SKM-1 treated with dmso at 0.1 percent for 144 hours (cell line): ENCODE results near the gene PKD1.

Source experiments
- DNase-seq: peaks from one replicate; lab custom pipeline; 2025; ENCODE audit not compliant: unreplicated experiment; lab: John Stamatoyannopoulos, UW

The PKD1 gene

DNA sequence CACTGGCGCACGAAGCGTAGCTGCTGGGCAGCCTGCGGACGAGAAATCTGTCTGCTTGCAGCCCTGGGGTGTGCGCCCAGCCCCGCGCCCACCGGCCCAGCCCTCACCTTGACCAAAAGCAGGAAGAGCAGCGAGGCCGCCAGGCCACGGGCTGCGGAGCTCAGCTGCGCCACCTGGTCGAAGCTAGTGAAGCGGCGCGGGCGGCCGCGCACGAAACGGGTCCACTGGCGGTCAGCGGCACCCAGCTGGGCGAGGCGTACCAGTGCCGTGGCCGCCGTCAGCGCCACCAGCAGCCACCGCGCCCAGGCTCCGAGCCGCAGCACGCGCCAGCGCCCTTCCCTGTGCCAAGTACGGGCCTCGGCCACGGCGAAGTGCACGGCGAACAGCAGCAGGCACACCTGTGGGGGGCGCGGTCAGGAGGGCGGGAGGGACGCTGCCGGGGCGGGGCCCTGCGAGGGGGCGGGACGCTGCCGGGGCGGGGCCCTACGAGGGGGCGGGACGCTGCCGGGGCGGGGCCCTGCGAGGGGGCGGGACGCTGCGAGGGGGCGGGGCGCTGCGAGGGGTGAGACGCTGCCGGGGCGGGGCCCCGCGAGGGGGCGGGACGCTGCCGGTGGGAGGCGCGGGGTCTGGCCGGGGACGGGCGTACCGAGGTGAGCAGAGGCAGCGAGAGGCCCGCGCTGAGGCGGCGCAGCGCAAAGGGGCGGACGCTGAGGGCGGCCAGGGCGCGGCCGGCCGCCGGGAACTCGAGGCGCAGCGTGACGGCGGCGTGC, 44.7 kb downstream of the PKD1 start:
- no peak for DNase-seq

DNA sequence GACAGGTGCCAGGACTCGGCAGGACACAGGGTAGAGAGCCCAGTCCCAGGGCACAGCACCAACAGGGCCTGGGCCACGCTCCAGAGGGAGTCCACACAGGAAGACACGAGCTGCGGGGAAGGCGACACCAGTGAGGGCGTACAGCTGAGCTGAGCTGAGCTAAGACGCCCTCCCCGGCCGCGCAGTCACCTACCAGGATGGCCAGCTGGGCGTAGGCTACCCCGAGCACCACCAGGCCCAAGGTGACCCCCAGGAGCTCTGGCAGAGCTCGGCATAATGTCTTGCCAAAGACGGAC, 45.3 kb downstream of the PKD1 start:
- no peak for DNase-seq

DNA sequence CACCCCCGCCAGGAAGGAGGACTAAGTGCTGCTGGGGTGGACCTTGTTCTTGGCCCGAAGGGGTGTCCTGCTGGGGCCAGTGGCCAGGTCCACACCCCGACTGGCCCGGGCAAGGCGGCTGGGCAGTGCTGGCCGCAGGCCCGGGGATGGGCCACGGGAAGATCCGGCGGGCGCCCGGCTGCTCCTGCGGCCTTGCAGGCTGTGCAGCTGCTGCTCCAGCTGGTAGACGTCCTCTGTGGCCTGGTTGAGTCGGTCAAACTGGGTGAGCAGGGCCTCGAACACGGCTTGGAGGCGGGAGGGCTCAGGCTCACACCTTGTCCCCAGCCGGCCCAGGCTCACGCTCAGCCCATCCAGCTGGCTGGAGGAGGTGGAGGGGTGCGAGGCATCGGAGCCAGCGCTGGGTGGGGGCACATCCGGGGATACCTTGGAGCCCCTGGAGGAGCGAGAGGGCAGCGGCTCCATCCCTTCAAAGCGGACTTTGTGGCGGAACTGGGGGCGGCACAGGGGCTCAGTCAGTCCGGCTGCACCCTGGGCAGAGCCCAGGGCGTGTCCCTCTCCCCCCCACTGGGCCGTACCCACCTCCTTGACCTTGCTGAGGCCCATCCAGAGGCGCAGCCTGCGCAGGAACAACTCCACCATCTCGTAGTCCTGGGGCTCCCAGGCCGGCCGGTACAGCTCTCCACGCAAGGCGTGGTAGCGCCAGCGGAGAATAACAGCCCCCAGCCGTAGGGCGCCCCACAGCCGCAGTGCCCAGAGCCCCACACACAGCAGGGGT, 45.8 kb downstream of the PKD1 start:
- DNase-seq = no peak

DNA sequence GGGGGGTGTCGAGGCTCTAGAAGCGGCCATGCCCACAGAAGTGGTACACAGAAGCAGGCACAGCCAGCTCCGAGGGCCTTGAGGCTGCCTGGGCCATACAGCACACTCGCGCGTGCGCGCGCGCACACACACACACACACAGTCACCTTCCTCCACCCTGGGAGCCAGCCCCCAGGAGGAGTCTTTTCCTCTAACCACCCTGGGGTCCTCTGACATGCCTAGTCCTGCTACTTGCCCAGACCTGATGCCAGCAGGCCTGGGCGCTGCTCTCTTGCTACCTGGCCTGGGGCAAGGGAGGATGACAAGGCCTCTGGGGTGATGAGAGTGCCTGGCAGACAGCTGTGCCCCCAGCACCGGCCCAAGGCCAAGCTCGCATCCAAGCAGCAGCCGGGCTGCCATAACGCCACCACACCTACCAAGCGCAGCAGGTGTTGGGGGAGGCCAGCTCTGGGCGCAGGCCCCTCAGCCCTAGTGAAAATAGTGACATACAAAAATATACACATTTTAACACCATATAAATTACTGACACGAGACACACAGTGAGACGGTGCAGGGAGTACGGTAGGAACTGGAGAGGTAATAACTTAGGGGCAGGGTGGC, 46.8 kb downstream of the PKD1 start:
- DNase-seq = no peak

DNA sequence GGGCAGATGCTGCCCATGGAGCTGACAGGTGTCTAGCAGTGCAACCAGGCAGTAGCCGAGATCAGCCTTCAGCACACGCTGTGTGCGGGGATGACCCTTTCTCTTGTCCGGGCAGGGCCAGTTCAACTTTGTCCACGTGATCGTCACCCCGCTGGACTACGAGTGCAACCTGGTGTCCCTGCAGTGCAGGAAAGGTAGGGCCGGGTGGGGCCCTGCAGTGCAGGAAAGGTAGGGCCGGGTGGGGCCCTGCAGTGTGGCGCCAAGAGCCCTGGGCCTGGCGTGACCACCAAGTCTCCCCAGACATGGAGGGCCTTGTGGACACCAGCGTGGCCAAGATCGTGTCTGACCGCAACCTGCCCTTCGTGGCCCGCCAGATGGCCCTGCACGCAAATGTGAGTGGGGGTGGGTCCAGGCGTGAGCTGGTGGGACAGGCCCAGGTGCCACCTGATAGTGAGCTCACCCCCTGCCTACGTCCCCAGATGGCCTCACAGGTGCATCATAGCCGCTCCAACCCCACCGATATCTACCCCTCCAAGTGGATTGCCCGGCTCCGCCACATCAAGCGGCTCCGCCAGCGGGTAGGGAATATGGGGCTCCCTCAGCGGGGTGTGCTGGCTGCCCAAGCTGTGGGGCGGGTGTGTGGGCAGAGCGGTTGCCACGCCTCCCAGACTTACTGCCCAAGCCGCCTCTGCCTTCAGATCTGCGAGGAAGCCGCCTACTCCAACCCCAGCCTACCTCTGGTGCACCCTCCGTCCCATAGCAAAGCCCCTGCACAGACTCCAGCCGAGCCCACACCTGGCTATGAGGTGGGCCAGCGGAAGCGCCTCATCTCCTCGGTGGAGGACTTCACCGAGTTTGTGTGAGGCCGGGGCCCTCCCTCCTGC, 47.7 kb downstream of the PKD1 start:
- no peak for DNase-seq

DNA sequence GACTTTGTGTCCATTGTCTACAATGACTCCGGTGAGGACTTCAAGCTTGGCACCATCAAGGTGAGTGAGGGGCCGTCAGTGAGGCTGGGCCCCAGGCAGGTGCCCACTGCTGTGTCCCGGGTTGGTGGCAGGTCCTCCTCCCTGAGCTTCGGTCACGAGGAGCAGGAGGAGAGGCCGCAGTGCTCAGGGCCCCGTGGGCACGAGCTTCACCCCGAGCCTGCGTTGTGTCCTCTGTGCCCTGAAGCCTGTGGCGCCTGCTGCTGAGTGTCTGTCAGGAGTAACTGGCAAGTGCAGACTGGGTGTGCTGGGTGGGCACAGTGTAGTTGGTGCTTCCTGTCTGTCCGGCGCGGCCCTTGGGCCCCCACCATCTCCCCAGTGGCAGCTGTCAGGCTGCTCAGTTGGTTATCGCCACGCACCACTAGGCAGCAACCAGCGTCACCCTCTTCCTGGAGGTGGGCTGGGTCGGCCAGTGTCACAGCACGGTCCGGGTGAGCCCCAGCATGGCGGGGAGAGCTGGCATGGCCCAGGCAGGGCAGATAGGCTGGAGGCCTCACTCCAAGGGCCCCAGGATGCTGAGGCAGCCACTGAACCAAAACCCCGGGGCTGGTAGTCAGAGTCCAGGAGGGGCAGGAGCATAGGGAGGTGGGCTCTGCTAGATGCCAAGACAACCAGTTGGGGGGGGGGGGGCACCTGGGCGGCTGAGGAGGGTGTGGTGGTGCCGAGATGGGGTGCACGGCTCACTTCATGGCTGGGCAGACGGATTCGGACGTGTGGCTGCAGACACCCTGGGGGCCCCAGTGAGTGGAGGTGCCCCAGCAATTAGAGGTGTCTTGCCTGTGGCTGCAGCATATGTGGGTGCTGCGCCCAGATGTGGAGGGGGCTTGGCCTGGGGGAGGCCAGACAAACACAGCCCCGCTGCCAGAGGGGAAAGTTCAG, 48.6 kb downstream of the PKD1 start:
- no peak for DNase-seq

DNA sequence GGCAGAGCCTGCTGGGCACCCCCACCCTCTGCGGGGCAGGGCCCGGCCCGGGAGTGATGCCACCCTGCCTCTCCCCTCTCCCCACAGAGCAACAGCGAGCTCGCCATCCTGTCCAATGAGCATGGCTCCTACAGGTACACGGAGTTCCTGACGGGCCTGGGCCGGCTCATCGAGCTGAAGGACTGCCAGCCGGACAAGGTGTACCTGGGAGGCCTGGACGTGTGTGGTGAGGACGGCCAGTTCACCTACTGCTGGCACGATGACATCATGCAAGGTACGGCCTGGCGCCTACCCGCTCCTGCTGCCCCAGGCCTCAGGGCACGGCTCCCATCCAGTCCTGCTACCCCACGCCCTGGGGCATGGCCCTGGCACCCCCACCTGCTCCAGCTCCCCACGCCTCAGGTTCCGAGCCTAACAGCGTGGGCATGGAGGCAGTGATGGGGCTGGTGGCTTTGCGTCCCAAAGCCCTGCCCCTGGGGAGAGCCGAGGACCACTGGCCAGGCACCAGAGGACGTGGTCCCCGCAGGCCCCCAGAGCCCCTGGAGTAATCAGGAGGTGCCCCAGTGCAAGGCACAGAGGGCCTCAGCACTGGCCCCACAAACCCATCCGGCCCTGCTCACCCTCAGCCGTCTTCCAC, 49.5 kb downstream of the PKD1 start:
- DNase-seq = no peak

DNA sequence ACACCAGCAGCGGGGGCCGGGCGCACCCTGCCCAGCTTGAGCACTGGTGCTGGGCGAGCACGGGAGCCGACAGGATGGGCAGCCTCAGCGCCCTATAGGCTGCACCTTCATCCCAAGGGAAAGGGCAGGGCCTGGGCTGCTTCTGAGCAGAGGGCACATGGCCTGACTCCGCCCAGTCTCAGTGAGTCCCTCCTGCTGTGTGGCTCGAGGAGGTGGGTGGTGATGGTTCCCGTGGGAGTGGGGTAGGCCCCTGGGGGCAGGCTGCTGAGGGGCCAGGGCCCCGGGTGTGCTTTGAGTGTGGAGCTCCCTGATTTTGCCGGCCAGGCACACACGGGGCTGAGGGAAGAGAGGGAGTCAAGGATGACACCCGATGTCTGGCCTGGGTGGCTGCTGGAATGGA, 50.0 kb downstream of the PKD1 start:
- DNase-seq = no peak

DNA sequence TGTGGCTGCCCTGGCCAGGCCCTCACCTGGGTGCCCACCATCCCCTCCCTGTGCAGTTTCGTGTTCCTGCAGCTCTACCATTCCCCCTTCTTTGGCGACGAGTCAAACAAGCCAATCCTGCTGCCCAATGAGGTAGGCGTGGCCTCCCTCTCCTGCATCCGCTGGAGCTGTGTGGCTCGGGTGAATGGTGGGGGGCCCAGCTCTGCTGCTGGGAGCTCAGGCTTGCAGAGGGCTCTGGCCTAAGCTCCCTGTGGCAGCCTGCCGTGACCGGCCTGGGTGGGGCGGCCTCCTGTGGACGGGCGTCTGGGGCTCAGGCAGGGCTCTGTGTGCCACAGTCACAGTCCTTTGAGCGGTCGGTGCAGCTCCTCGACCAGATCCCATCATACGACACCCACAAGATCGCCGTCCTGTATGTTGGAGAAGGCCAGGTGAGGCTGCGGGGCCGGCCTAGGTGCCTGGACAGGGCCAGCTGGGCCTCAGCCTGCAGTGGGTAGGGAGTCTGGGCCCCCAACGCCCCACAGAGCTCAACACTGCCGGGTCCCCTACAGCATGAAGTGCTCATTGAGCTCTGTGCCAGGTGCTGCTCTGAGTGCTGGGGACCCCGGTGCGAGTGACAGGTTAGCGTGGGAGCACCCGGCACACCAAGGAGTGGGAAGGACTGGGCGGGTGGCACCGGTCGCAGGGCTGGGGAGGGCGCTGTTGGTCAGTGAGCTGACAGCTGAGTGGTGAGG, 50.6 kb downstream of the PKD1 start:
- DNase-seq = no peak

DNA sequence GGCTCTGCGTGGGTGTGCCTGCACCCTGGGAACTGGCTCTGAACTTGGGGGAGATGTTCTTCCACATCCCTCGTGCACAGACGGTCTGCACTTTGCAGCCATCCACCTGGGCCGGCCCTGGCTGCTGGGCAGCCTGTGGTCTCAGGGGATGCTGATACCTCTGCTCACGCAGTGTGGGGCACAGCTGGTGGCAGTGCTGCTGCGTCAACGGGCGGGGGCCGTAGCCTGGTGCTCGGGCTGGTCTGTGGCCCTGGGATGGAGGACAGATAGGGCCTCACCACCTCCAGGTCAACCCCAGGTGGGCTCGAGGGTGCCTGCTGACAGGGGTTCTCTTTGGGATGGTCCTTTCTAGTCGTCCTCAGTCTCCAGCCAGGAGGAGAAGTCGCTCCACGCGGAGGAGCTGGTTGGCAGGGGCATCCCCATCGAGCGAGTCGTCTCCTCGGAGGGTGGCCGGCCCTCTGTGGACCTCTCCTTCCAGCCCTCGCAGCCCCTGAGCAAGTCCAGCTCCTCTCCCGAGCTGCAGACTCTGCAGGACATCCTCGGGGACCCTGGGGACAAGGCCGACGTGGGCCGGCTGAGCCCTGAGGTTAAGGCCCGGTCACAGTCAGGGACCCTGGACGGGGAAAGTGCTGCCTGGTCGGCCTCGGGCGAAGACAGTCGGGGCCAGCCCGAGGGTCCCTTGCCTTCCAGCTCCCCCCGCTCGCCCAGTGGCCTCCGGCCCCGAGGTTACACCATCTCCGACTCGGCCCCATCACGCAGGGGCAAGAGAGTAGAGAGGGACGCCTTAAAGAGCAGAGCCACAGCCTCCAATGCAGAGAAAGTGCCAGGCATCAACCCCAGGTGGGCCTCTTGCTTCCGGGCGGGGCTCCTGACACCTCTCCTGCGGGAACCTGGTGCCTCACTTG, 51.6 kb downstream of the PKD1 start:
- no peak for DNase-seq

DNA sequence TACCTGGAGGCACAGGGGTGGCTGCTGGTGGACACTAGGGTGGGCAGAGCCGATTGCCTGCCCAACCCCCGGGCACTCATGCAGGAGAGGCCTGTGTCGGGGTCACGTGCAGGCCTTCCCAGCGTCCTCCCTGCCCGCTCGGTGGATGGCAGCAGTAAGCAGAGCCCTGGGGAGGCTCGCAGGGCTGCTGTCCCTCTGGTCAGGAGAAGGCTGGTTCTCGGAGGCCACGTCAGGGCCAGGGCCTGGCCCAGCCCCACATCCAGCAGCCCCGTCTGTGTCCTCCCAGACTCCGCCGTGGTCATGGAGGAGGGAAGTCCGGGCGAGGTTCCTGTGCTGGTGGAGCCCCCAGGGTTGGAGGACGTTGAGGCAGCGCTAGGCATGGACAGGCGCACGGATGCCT, 52.3 kb downstream of the PKD1 start:
- DNase-seq = no peak

DNA sequence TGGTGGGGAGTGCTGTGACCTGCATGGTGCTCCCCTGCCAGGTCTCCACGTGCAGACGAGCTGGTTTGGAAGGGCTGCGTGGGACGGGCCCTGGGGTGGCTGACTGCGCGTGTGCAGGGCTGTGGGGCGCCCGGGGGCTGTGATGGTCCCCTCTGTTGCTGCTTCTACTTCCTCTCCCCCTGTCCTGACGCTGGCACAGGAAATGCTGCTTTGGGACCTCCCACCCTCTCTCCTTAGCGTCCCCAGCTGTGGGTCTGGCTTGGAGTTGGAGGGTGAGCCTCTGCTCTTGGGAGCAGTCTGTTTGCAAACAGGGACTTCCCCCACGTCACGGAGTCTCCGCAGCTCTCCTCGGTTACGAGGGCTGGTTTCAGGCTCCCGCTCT, 52.7 kb downstream of the PKD1 start:
- DNase-seq = no peak

DNA sequence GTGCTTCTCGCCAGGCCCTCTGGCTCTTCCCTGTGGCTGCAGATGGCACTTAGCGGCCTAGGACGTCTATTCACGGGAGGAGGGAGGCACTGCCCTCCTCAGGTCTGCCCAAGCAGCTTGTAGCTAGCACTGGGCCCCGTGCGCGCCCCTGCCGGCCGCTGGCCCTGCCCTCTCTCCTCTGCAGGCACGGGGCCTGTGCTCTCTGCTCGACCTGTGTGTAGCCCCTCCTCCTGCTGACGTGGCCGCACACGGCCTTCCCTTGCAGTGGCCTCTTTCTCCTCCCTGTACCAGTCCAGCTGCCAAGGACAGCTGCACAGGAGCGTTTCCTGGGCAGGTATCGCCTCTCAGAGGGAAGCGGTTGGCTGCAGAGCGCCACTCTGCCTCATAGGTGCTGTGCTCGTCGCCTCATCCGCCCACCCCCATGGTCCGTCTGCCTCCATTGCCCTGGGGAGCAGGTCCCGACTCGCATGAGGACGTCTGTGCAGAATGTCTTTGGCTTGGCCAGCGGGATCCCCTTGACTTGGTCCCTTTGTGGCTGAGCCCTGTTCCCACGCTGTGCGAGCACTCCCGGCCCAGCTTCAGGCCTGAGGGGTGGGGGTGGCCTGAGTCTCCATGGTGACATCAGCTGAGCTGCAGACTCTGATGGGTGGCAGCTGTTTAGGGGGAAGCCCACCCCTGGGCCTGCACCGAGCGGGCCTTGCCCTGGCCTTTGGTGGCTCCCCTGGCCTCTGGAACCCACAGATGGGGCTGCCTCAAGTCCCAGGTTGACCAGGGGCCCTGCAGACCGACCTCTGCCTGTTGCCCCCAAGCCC, 53.3 kb downstream of the PKD1 start:
- DNase-seq = no peak

DNA sequence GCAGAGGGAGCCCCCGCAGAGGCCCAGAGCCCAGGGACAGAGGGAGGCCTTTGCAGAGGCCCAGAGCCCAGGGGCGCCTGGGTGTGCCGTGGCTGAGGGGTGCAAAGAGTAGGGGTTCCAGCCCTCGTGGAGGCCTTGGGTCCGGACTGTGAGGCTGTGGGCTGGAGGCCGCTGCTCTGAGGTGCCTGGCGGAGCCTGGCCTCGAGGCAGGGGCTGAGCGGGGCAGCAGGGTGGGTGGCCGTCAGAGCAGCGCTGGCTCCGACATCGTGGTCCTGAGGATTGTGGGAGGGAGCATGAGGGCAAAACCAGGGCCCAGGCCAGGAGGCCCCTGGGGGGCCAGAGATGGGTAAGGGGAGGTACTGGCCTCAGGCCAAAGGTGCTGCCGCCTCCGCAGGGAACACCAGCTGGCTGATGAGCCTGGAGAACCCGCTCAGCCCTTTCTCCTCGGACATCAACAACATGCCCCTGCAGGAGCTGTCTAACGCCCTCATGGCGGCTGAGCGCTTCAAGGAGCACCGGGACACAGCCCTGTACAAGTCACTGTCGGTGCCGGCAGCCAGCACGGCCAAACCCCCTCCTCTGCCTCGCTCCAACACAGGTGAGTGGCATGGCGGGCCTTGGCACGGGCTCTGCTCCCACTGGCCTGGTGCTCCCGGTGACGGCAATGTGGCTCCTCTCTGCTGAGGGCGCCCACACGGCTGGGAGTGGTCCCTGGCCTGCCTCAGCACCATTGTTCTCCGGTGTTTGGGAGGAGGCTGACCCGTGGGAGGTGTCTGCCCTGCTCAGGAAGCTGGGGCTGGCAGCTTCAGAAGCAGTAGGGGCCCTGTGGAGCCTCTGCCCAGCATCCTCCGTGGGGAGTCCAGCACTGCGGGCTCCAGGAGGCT, 54.3 kb downstream of the PKD1 start:
- no peak for DNase-seq

DNA sequence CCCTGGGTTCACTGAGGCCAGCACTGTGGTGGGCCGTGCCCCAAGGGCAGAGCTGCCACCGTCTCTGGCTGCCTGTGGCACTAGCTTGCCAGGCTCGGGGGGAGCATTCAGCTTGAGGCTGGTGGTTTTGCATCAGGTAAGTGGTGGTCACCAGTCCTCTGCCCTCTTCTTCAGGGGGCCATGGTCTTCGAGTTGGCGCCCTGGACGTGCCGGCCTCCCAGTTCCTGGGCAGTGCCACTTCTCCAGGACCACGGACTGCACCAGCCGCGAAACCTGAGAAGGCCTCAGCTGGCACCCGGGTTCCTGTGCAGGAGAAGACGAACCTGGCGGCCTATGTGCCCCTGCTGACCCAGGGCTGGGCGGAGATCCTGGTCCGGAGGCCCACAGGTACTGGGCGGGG, 55.7 kb downstream of the PKD1 start:
- DNase-seq = no peak

DNA sequence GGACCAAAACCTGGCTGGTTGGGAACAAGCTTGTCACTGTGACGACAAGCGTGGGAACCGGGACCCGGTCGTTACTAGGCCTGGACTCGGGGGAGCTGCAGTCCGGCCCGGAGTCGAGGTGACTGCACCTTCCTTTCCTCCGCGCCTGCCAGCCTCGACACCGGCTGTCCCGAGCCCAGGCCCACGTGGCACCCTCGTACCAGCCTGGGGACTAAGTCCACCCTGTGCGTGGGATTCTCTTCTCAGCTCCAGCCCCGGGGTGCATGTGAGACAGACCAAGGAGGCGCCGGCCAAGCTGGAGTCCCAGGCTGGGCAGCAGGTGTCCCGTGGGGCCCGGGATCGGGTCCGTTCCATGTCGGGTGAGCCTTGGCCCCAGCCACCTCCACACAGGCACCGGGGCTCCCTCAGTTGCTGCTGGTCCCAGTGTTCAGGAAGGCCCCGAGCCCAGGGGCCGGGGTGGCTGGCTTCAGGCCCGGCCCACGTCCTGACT, 56.3 kb downstream of the PKD1 start:
- DNase-seq = no peak
